Testis (tissue), 2 donors: Measurements from ENCODE around the gene MAGI1.

Experiments used
- CTCF ChIP-seq, 3 experiments: fragments of 450-650 bp in 2 of 3; fragments of 200-600 bp in 1 of 3; sonication (generic) in 1 of 3; IDR thresholded peaks; one replicate each; pipeline ENCODE4 v1.5.1; 2016 to 2019; ENCODE audit warnings: antibody characterized with exemption in 3 of 3, mild to moderate bottlenecking in 2 of 3, moderate library complexity in 1 of 3
- POLR2A ChIP-seq: fragments of 450-650 bp; IDR thresholded peaks from one replicate; pipeline ENCODE4 v1.6.1; 2017; ENCODE audit warnings: antibody characterized with exemption, mild to moderate bottlenecking, moderate library complexity

GRCh38 chr3:65811086-65811761, 227.5 kb downstream of the MAGI1 start:
- no peak for TF ChIP-seq CTCF (IDR thresholded peaks at IDR 0.05)
- TF ChIP-seq POLR2A: no peak
